Measurements from ENCODE around the gene KLHDC4. TPM values are rescaled to one million over a fixed set of nuclear protein-coding genes. Genes with fewer than 3 reads are reported as not detected.

Gene KLHDC4
- polyA plus RNA-seq, 3 donors = 11.2 to 26.4 (median 12.6) TPM

GRCh38 chr16:87658564-87659225 is 107.1 kb downstream of the KLHDC4 start:
- Histone ChIP-seq H4K20me1 (ENCODE audit: insufficient read depth, low read length) (no peaks in the 10 kb centered on the region), H3K9ac (ENCODE audit: insufficient read depth, low read length, poor library complexity, severe bottlenecking) (no peak overlapping the region), H3K4me1 (ENCODE audit: control insufficient read depth in 1 of 2, insufficient read depth in 2 of 2, low read length in 2 of 2) (peaks cover 0 to 2% of the 10 kb centered on the region in 2 donors), H3K4me3 (replicated peaks in 1 of 3; ENCODE audit: low read depth in 2 of 3, low read length in 3 of 3) (no peak overlapping the region), H3K9me3 (replicated peaks in 1 of 2; ENCODE audit: control insufficient read depth in 1 of 2, insufficient read depth in 1 of 2, low read length in 2 of 2) (no peaks in the 10 kb centered on the region), H3K36me3 (replicated peaks in 1 of 2; ENCODE audit: control insufficient read depth in 1 of 2, insufficient read depth in 2 of 2, low read length in 2 of 2) (no peaks in the 10 kb centered on the region), H3K4me2 (replicated peaks; ENCODE audit: extremely low read depth, low read length, poor library complexity, severe bottlenecking) (no peak overlapping the region), H3K27me3 (ENCODE audit: control insufficient read depth in 2 of 2, insufficient read depth in 2 of 2, low read length in 2 of 2) (no peaks in the 10 kb centered on the region), H3K27ac (ENCODE audit: low read depth in 1 of 2, low read length in 2 of 2) (no peak overlapping the region), H2AFZ (ENCODE audit: insufficient read depth, low read depth, low read length, poor library complexity, severe bottlenecking) (no peak overlapping the region), H3K79me2 (ENCODE audit: insufficient read depth, low read length) (no peaks in the 10 kb centered on the region)
- Mint-ChIP-seq H3K9me3 (peaks cover 0 to 10% (median 4%) of the 10 kb centered on the region in 7 donors), H3K27me3 (ENCODE audit: low read depth in 3 of 3) (peaks cover 5 to 9% (median 6%) of the 10 kb centered on the region in 3 donors), H3K4me3 (no peak overlapping the region), H3K36me3 (no peaks in the 10 kb centered on the region), H3K4me1 (peaks cover 4% of the 10 kb centered on the region), H3K27ac (no peak overlapping the region)
- TF ChIP-seq CTCF (IDR thresholded peaks at IDR 0.05) = no peak
- intact Hi-C loops (cut with micrococcal nuclease) = no loop called here
- no peak for DNase-seq
- WGBS (ENCODE audit: insufficient coverage) = 64% methylated on average over 11 of the region's 14 CpGs

Other genes starting within 250 kb of the KLHDC4 start
- not detected for gene JPH3, start 163.5 kb downstream of the KLHDC4 start, polyA plus RNA-seq
- gene SLC7A5, start 103.5 kb upstream of the KLHDC4 start, polyA plus RNA-seq = 1 to 10 TPM in 2 of 3 donors, under 1 TPM in 1; 0.40 to 5.8 (median 1.1) TPM
- gene CA5A, start 170.5 kb upstream of the KLHDC4 start, polyA plus RNA-seq = not detected
- 10 to 100 TPM; 10.1 to 40.9 (median 11.7) TPM for gene BANP, start 185.4 kb upstream of the KLHDC4 start, polyA plus RNA-seq

Data from CD14-positive monocyte (primary cell).